Body of pancreas (tissue), 4 donors: ENCODE measurements around the gene GATA2.

Experiments used
- CTCF ChIP-seq, 7 experiments: fragments of 450-650 bp in 4 of 7; fragments of 200-600 bp in 3 of 7; sonication (generic) in 3 of 7; IDR thresholded peaks; one replicate each; pipeline ENCODE4 v1.5.1; 2016 to 2019; ENCODE audit warnings: antibody characterized with exemption in 7 of 7
- POLR2A ChIP-seq, 3 donors: fragments of 450-650 bp; IDR thresholded peaks; one replicate each; pipeline ENCODE4 v1.6.1; 2016; ENCODE audit warnings: antibody characterized with exemption in 3 of 3, mild to moderate bottlenecking in 2 of 3

DNA sequence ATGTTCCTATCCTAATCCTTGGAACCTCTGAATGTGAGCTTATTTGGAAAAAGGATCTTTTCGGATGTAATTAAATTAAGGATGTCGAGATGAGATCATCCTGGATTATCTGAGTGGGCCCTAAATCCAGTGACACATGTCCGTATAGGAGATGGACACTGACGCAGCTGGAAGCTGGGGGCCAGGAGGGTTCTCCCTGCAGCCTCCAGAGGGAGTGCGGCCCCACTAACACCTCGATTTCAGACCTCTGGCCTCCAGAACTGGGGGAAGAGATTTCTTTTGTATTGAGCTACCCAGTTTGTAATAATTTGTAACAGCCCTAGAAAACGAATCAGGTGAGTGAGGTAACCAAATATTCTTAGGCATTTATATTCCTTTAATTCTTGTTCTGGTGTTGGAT is 28.8 kb downstream of the GATA2 start:
- TF ChIP-seq CTCF (IDR thresholded peaks at IDR 0.05) (no peak), POLR2A (IDR thresholded peaks at IDR 0.05) (no peak)
